Body of pancreas (tissue), 4 donors: Measurements from ENCODE around the gene NAALADL1.

Source experiments
- POLR2A ChIP-seq, 3 donors: fragments of 450-650 bp; IDR thresholded peaks; one replicate each; pipeline ENCODE4 v1.6.1; 2016; ENCODE audit warnings: antibody characterized with exemption in 3 of 3, mild to moderate bottlenecking in 2 of 3
- TF ChIP-seq, protein P1 (sequence below), 7 experiments: fragments of 450-650 bp in 4 of 7; fragments of 200-600 bp in 3 of 7; sonication (generic) in 3 of 7; IDR thresholded peaks; one replicate each; pipeline ENCODE4 v1.5.1; 2016 to 2019; ENCODE audit warnings: antibody characterized with exemption in 7 of 7

DNA sequence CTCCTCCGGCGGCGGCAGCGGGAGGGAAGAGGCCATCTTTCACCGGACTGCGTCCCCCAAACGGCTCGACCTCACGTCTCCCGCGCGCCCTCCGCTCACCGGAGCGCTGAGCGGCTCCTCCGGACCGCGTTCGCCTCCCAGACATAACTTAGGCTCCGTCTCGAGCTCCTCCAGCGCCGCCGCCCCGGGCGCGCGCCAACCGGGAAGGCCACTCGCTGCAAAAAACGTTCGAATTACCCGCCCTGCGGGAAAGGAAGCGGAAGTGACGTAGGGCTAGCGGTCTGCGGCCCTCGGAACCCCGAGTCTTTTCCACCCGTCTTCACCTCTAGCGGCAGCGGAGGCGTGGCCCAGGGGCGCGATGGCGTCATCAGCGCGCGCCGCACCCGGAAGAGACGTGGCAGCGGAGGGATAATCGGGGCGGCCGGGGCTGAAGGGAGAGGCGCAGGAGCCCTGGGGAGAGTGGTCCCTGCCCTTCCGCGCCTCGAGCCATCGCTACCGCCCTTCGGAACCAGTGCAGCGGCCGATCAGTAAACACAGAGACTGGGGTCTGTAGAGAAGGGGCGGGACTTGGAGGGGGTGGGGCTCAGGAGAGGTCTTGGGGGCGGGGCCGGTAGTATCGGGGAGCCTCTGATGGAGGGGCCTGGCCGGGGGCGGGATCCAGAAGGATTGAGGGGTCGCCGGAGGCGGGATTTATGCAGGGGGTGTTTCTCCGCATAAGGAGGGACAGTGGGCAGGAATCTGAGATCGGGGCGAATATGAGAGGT, 25.7 kb upstream of the NAALADL1 start, which contains the start of the genes CDCA5 and ZFPL1:
- TF ChIP-seq, protein P1, sequence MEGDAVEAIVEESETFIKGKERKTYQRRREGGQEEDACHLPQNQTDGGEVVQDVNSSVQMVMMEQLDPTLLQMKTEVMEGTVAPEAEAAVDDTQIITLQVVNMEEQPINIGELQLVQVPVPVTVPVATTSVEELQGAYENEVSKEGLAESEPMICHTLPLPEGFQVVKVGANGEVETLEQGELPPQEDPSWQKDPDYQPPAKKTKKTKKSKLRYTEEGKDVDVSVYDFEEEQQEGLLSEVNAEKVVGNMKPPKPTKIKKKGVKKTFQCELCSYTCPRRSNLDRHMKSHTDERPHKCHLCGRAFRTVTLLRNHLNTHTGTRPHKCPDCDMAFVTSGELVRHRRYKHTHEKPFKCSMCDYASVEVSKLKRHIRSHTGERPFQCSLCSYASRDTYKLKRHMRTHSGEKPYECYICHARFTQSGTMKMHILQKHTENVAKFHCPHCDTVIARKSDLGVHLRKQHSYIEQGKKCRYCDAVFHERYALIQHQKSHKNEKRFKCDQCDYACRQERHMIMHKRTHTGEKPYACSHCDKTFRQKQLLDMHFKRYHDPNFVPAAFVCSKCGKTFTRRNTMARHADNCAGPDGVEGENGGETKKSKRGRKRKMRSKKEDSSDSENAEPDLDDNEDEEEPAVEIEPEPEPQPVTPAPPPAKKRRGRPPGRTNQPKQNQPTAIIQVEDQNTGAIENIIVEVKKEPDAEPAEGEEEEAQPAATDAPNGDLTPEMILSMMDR (IDR thresholded peaks at IDR 0.05), result peak in 1 of 7 experiments; percentile 21
- peak; percentile 44 to 83 (median 80) for TF ChIP-seq POLR2A (IDR thresholded peaks at IDR 0.05)
